Endothelial cell of umbilical vein (primary cell): Measurements from ENCODE around the gene RAB31. TPM values are rescaled to one million over a fixed set of nuclear protein-coding genes. Genes with fewer than 3 reads are reported as not detected.

Source experiments
- BruUV-seq: library from RNA; stranded (reverse); fragments of 400-500 nt; replicated peaks from 2 replicates; lab custom pipeline; 2021; lab: Mats Ljungman, UMichigan
- CTCF ChIA-PET: fragments of 300-600, 350-600 bp; sonication (Branson Sonifier 250); formaldehyde crosslinking; loops from one replicate; lab custom pipeline; 2021; ENCODE audit warnings: antibody characterized with exemption, inconsistent platforms; lab: Charles Lee
- POLR2A ChIA-PET: fragments of 300-600, 350-600 bp; sonication (Branson Sonifier 250); formaldehyde crosslinking; loops from one replicate; lab custom pipeline; 2021; ENCODE audit warnings: antibody characterized with exemption, inconsistent platforms; lab: Charles Lee
- DNase-seq: peaks from one replicate; pipeline ENCODE4 v3.0.0-alpha.2; 2011; ENCODE audit warnings: low read depth, low spot score
- FAIRE-seq: peaks from 2 replicates; lab custom pipeline; 2011; peaks lifted over from hg19 to GRCh38; lab: Jason Lieb, UNC
- H2AFZ ChIP-seq: 2 replicates; pipeline ENCODE4 v1.6.0; 2012; ENCODE audit warnings: low read depth, low read length, control low read depth, inconsistent platforms
- H3K27ac ChIP-seq: 2 replicates; pipeline ENCODE4 v1.5.1; 2011; ENCODE audit warnings: low read depth, mild to moderate bottlenecking, control low read depth, low read length, moderate library complexity; ENCODE audit not compliant: insufficient read depth
- H3K27me3 ChIP-seq, 2 experiments: 2 replicates each; pipeline versions ENCODE4 v1.6.0 to v1.6.1; 2011; ENCODE audit warnings: low read length in 2 of 2, mixed read lengths in 1 of 2; ENCODE audit not compliant: control insufficient read depth in 2 of 2, insufficient read depth in 2 of 2
- H3K36me3 ChIP-seq, 2 experiments: 2 replicates in 1 of 2; 3 replicates in 1 of 2; pipeline ENCODE4 v1.5.1; 2011; ENCODE audit warnings: low read length in 2 of 2, mild to moderate bottlenecking in 1 of 2, moderate library complexity in 1 of 2; ENCODE audit not compliant: control insufficient read depth in 2 of 2, insufficient read depth in 2 of 2; ENCODE audit errors: extremely low read depth in 1 of 2
- H3K4me1 ChIP-seq: 3 replicates; pipeline ENCODE4 v1.5.1; 2011; ENCODE audit warnings: mild to moderate bottlenecking, low read length; ENCODE audit not compliant: control insufficient read depth, insufficient read depth; ENCODE audit errors: extremely low read depth
- H3K4me2 ChIP-seq: 2 replicates; pipeline ENCODE4 v1.6.1; 2011; ENCODE audit warnings: low read length, control low read depth, mixed read lengths; ENCODE audit not compliant: insufficient read depth
- H3K4me3 ChIP-seq, 3 experiments: fragments of 200-600 bp in 1 of 3; sonication (generic), shearing (Covaris generic) in 1 of 3; replicated peaks in 1 of 3; 2 replicates each; pipeline ENCODE4 v1.5.1; 2011 to 2016; ENCODE audit warnings: control low read depth in 3 of 3, low read length in 3 of 3, mild to moderate bottlenecking in 2 of 3, inconsistent platforms in 1 of 3, low read depth in 1 of 3, moderate library complexity in 1 of 3; ENCODE audit not compliant: insufficient read depth in 1 of 3
- H3K79me2 ChIP-seq: 2 replicates; pipeline ENCODE4 v1.6.0; 2012; ENCODE audit warnings: low read length, inconsistent platforms; ENCODE audit not compliant: control insufficient read depth, insufficient read depth
- H3K9ac ChIP-seq: replicated peaks from 2 replicates; pipeline ENCODE3; 2011; ENCODE audit warnings: low read length, control low read depth; ENCODE audit not compliant: insufficient read depth; ENCODE audit errors: extremely low read depth
- H3K9me1 ChIP-seq: replicated peaks from 3 replicates; pipeline ENCODE4 v1.6.0; 2011; ENCODE audit warnings: mild to moderate bottlenecking, low read length; ENCODE audit not compliant: control insufficient read depth, insufficient read depth; ENCODE audit errors: extremely low read depth
- H3K9me3 ChIP-seq: replicated peaks from 2 replicates; pipeline ENCODE4 v1.5.1; 2012; ENCODE audit warnings: low read length, inconsistent platforms; ENCODE audit not compliant: control insufficient read depth, insufficient read depth
- H4K20me1 ChIP-seq: replicated peaks from 2 replicates; pipeline ENCODE3; 2011; ENCODE audit warnings: mild to moderate bottlenecking, low read length; ENCODE audit not compliant: control insufficient read depth, insufficient read depth; ENCODE audit errors: extremely low read depth
- CTCF ChIP-seq, 2 donors: IDR thresholded peaks; 1 replicate in 1 of 2; 2 replicates in 1 of 2; pipeline ENCODE4 v1.5.1; 2011; ENCODE audit warnings: low read length in 2 of 2, mild to moderate bottlenecking in 2 of 2, moderate library complexity in 2 of 2, control low read depth in 1 of 2, inconsistent platforms in 1 of 2, low read depth in 1 of 2; ENCODE audit not compliant: insufficient read depth in 1 of 2; ENCODE audit errors: extremely low read depth in 1 of 2
- EZH2 ChIP-seq: IDR thresholded peaks from 2 replicates; pipeline ENCODE4 v1.6.1; 2012; ENCODE audit warnings: borderline replicate concordance, low read depth, mild to moderate bottlenecking, moderate library complexity, low read length, inconsistent platforms; ENCODE audit not compliant: severe bottlenecking
- FOS ChIP-seq: IDR thresholded peaks from 2 replicates; pipeline ENCODE4 v1.6.1; 2011; ENCODE audit warnings: mild to moderate bottlenecking, low read length, moderate library complexity, borderline replicate concordance; ENCODE audit not compliant: insufficient read depth
- GATA2 ChIP-seq: IDR thresholded peaks from 2 replicates; pipeline ENCODE4 v1.7.0; 2011; ENCODE audit warnings: low read depth, mild to moderate bottlenecking, moderate library complexity, mixed read lengths, low read length; ENCODE audit not compliant: insufficient read length, insufficient read depth
- JUN ChIP-seq: IDR thresholded peaks from 2 replicates; pipeline ENCODE4 v1.6.1; 2011; ENCODE audit warnings: borderline replicate concordance, low read depth; ENCODE audit not compliant: insufficient read length, insufficient read depth
- MAX ChIP-seq: IDR thresholded peaks from 2 replicates; pipeline ENCODE4 v1.6.1; 2011; ENCODE audit not compliant: insufficient read depth, insufficient read length
- MYC ChIP-seq: IDR thresholded peaks from one replicate; pipeline ENCODE4 v1.6.1; 2011; ENCODE audit warnings: mild to moderate bottlenecking, low read depth, low read length
- POLR2A ChIP-seq: IDR thresholded peaks from 2 replicates; pipeline ENCODE4 v1.6.1; 2012; ENCODE audit warnings: low read depth, mild to moderate bottlenecking, control low read depth, low read length
- POLR2AphosphoS5 ChIP-seq: IDR thresholded peaks from 2 replicates; pipeline ENCODE4 v1.6.1; 2012; ENCODE audit warnings: low read depth, mild to moderate bottlenecking, control low read depth, low read length, moderate library complexity; ENCODE audit not compliant: insufficient read depth
- dilution Hi-C: fragments of 300-500 bp; cut with MboI; formaldehyde crosslinking; loops from one replicate; pipeline ENCODE4 v1.15.0; 2019; ENCODE audit warnings: low sequenced_read_pairs; ENCODE audit not compliant: extremely low pct_ligation_motif_present
- intact Hi-C: fragments of 100-400 bp; cut with micrococcal nuclease; formaldehyde crosslinking; loops from one replicate; pipeline ENCODE4 v1.10.0; 2022
- polyA plus RNA-seq, 4 experiments: library from polyadenylated mRNA; depleted of rRNA in 3 of 4; stranded (reverse) in 3 of 4; unstranded in 1 of 4; fragments of >200 nt; gene quantifications; 2 replicates each; pipeline versions ENCODE4 v1.2.1 to v1.2.3, GENCODE V29; 2011 to 2012; ENCODE audit warnings: missing spikeins in 1 of 4
- total RNA-seq: library from RNA; stranded (reverse); gene quantifications from 2 replicates; pipeline ENCODE4 v1.2.3, GENCODE V29; 2021

RAB31 gene
- total and polyA plus RNA-seq, 2 donors (not counting 3 experiments of a cell fraction or from before 2014, with no cell fraction given) = 30.5 TPM

- BruUV-seq = no TSS peak
- H3K4me1 ChIP-seq = no peaks in the 10 kb centered on the region
- H3K27me3 ChIP-seq = no peaks in the 10 kb centered on the region
- no peak overlapping the region for H3K4me3 ChIP-seq
- TF ChIP-seq EZH2 (no peak), POLR2A (no peak), POLR2AphosphoS5 (no peak), MAX (no peak), CTCF (IDR thresholded peaks at IDR 0.05; ENCODE audit: extremely low read depth in 1 of 2, insufficient read depth in 1 of 2, low read depth in 1 of 2, low read length in 2 of 2) (no peak), MYC (no peak), GATA2 (no peak), FOS (no peak), JUN (no peak)
- no peak for DNase-seq
- H4K20me1 ChIP-seq = no peaks in the 10 kb centered on the region
- H2AFZ ChIP-seq = no peak overlapping the region
- no peaks in the 10 kb centered on the region for H3K9me3 ChIP-seq
- no peak overlapping the region for H3K9ac ChIP-seq
- no peak overlapping the region for H3K27ac ChIP-seq
- H3K79me2 ChIP-seq = no peaks in the 10 kb centered on the region
- H3K4me2 ChIP-seq = no peak overlapping the region
- dilution Hi-C loops (no loop called here), intact Hi-C loops (no loop called here)
- H3K36me3 ChIP-seq = no peaks in the 10 kb centered on the region
- H3K9me1 ChIP-seq = no peaks in the 10 kb centered on the region
- ChIA-PET POLR2A (no interaction called here), CTCF (interaction anchor here (1.3 kb wide), 1 partner anchor 18 kb away, joined by 3 read pairs; no protein-coding TSS in a partner anchor)
- no peak for FAIRE-seq
Observed at GRCh38 chr18:9679125-9679524, 29.0 kb upstream of the RAB31 start.
